Rectal smooth muscle tissue (tissue), 1 donor: Measurements from ENCODE around the gene LSR.

Source experiments
- H3K27ac ChIP-seq: one replicate; pipeline ENCODE4 v1.7.0; 2013; ENCODE audit warnings: low read depth, low read length, inconsistent platforms
- H3K27me3 ChIP-seq: one replicate; pipeline ENCODE4 v1.7.0; 2013; ENCODE audit warnings: low read length; ENCODE audit not compliant: control insufficient read depth, insufficient read depth
- H3K36me3 ChIP-seq: one replicate; pipeline ENCODE4 v1.7.0; 2013; ENCODE audit warnings: low read length; ENCODE audit not compliant: control insufficient read depth, insufficient read depth
- H3K4me1 ChIP-seq: one replicate; pipeline ENCODE4 v1.7.0; 2013; ENCODE audit warnings: low read length; ENCODE audit not compliant: control insufficient read depth, insufficient read depth
- H3K4me3 ChIP-seq: one replicate; pipeline ENCODE4 v1.7.0; 2013; ENCODE audit warnings: low read length
- H3K9ac ChIP-seq: one replicate; pipeline ENCODE4 v1.7.0; 2013; ENCODE audit warnings: low read length

LSR gene

GRCh38 chr19:35310811-35311465 lies 62.1 kb downstream of the LSR start:
- no peak overlapping the region for H3K9ac ChIP-seq
- no peak overlapping the region for H3K4me3 ChIP-seq
- H3K36me3 ChIP-seq, result no peaks in the 10 kb centered on the region
- H3K4me1 ChIP-seq, result no peaks in the 10 kb centered on the region
- no peak overlapping the region for H3K27ac ChIP-seq
- no peaks in the 10 kb centered on the region for H3K27me3 ChIP-seq

- Histone ChIP-seq H3K4me3 (no peak overlapping the region), H3K4me1 (no peaks in the 10 kb centered on the region)
These were observed 63.3 kb downstream of the LSR start for GRCh38 chr19:35311901-35312665.

GRCh38 chr19:35313587-35313986 lies 64.8 kb downstream of the LSR start:
- Histone ChIP-seq H3K4me1 (no peaks in the 10 kb centered on the region), H3K27me3 (no peaks in the 10 kb centered on the region), H3K27ac (no peak overlapping the region), H3K36me3 (no peaks in the 10 kb centered on the region), H3K4me3 (no peak overlapping the region), H3K9ac (no peak overlapping the region)

More at GRCh38 chr19:35311901-35312665, 63.3 kb downstream of the LSR start:
- Histone ChIP-seq H3K27ac (no peak overlapping the region), H3K27me3 (no peaks in the 10 kb centered on the region), H3K36me3 (no peaks in the 10 kb centered on the region), H3K9ac (no peak overlapping the region)

DNA sequence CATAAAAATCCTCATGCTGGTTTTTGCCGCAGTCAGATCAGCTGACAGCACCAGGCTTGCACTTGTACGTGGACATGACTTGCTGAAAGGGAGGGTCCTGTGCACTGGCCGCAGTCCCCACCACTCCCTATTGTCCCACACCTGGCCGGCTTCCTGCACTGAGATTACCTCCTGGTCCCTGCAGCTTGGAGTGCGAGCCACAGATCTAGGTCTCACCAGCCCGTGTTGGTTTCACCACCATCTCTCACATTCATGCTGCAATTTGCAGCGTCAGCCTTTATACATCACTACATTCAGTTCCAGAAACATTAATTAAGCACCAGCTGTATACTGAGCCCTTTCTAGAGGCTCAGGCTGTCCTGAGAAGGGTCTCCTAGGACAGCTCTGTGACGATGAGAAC lies 65.2 kb downstream of the LSR start:
- Histone ChIP-seq H3K27ac (no peak overlapping the region), H3K4me3 (no peak overlapping the region), H3K4me1 (no peaks in the 10 kb centered on the region), H3K9ac (no peak overlapping the region), H3K27me3 (no peaks in the 10 kb centered on the region), H3K36me3 (no peaks in the 10 kb centered on the region)

- Histone ChIP-seq H3K36me3 (no peaks in the 10 kb centered on the region), H3K27me3 (no peaks in the 10 kb centered on the region), H3K4me3 (no peak overlapping the region), H3K4me1 (no peaks in the 10 kb centered on the region), H3K9ac (no peak overlapping the region), H3K27ac (no peak overlapping the region)
These were observed 66.2 kb downstream of the LSR start for GRCh38 chr19:35314858-35315470.

- H3K27ac ChIP-seq, result no peak overlapping the region
- H3K4me1 ChIP-seq, result no peaks in the 10 kb centered on the region
- no peaks in the 10 kb centered on the region for H3K27me3 ChIP-seq
- no peak overlapping the region for H3K9ac ChIP-seq
- H3K36me3 ChIP-seq, result no peaks in the 10 kb centered on the region
- H3K4me3 ChIP-seq, result no peak overlapping the region
These were observed 67.1 kb downstream of the LSR start for GRCh38 chr19:35315883-35316282.

- H3K4me1 ChIP-seq, result no peaks in the 10 kb centered on the region
- H3K9ac ChIP-seq, result no peak overlapping the region
- no peak overlapping the region for H3K27ac ChIP-seq
- H3K4me3 ChIP-seq, result no peak overlapping the region
- no peaks in the 10 kb centered on the region for H3K27me3 ChIP-seq
- no peaks in the 10 kb centered on the region for H3K36me3 ChIP-seq
These were observed 67.8 kb downstream of the LSR start for GRCh38 chr19:35316560-35316959.
